Measurements from ENCODE around the gene OLIG2. TPM values are rescaled to one million over a fixed set of nuclear protein-coding genes. Genes with fewer than 3 reads are reported as not detected.

The OLIG2 gene
- polyA plus RNA-seq (2013, experiment 1 of 2; ENCODE audit: insufficient read length) = not detected
- polyA plus RNA-seq (2013, experiment 2 of 2; ENCODE audit: insufficient read length) = 0.25 TPM

DNA sequence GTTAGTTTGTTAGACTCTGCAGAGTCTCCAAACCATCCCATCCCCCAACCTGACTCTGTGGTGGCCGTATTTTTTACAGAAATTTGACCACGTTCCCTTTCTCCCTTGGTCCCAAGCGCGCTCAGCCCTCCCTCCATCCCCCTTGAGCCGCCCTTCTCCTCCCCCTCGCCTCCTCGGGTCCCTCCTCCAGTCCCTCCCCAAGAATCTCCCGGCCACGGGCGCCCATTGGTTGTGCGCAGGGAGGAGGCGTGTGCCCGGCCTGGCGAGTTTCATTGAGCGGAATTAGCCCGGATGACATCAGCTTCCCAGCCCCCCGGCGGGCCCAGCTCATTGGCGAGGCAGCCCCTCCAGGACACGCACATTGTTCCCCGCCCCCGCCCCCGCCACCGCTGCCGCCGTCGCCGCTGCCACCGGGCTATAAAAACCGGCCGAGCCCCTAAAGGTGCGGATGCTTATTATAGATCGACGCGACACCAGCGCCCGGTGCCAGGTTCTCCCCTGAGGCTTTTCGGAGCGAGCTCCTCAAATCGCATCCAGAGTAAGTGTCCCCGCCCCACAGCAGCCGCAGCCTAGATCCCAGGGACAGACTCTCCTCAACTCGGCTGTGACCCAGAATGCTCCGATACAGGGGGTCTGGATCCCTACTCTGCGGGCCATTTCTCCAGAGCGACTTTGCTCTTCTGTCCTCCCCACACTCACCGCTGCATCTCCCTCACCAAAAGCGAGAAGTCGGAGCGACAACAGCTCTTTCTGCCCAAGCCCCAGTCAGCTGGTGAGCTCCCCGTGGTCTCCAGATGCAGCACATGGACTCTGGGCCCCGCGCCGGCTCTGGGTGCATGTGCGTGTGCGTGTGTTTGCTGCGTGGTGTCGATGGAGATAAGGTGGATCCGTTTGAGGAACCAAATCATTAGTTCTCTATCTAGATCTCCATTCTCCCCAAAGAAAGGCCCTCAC lies at the start of gene OLIG2:
Gene OLIG2 (plus strand): TSS at position 447 of the 954 bp plus-strand sequence. CDS start 928 bp downstream, outside the sequence.
- peak; percentile 59 for DNase-seq

GRCh38 chr21:32976791-32977190 lies 48.9 kb upstream of the OLIG2 start:
- DNase-seq = no peak

DNA sequence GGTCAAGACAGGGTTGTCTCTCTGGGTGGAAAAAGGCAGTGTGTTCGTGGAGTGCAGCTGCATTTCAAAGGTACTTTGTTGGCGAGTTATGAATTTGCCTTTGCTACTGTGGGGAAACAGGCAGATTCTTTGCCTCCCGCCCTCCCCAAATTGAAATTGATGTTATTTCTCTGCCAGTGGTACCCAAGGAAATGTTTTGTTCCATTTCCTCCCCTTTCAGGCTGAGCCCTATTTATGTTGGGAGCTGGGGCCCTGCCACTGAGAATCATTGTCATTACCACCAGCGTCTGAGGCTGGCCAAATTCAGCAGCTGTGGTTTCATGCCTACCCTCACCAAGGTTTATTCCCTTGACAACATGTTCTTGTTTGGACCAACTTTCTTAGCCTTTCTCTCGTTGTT lies 48.5 kb upstream of the OLIG2 start:
- DNase-seq = no peak

DNA sequence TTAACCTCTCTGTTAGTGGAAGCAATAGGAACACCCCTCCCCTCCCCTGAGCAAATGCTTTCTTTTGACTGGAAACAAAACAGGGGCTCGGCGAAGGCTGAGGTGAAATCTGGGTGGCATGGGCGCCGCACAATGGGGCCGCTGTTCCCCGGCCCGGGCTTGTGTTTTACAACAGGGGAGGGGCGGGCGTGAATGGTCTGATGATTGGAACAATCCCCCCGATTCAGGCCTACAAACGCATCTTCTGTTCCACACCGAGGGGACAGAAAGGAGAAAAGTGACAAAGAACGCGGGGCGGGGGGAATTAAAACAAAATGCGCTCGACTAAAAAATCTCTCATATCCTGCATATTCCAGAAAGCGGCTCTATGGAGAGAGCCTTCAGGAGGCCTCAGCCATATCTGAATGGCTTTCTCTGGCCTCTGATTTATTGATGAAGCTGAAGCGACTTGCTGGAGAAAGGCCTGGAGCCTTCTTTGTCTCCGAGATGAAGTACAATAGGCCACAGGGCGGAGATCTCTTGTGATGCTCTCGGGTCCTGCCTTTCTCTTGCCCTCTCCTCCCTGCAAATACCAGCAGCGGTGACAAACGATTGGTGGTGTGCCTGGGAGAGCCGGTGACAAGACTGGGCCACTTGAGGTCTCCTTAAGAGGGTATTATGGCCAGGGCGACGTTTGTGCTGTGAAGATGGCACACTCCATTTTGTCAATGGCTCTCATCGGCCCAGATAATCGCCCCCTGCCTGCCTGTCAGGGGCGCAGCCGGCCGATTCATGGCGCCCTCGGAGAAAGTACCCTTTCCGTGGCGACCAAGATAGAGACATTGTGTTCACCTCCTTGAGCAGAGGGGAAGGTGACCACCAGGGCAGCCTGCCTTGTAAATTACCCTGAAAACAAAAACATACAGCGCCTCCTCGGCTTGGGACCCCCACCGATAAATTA lies 47.1 kb upstream of the OLIG2 start:
- DNase-seq = no peak

GRCh38 chr21:32979598-32980268 lies 46.0 kb upstream of the OLIG2 start:
- no peak for DNase-seq

DNA sequence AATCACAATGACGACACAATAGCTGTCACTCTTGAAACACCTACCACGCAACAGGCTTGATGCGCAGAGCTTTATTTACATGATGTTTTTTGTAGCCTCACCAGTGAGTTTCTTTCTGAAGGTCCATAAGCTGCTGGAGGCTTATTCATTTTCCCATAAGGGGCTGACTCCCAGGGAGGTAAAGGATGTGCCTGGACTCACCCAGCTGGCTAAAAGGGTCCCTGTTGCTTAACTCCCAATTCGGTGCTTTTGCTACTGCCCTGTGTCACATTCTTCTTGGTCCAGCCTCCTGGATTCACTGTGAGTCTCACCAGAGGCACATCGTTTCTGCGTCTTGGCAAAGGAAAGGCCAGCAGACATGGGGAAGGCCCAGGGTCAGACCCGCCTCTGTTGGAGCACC lies 44.6 kb upstream of the OLIG2 start:
- DNase-seq = no peak

DNA sequence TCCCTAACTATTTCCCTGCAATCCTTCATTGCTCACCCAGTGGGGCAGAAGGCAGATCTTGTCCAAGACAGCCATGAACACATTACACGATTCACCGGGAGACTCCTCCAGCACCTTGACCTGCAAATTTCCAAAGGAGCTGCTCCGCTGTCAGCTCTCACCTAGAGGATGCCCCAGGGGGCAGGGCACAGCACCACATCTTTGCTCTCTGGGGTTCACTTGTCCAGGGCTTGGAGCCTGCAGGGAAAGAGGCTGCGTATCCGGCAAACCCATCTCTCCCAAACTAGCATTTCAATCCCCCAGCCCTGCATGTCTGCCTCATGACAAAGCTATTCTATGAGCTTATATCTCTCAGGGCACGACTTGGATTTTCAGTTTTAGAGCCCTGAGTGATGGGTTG lies 35.1 kb upstream of the OLIG2 start:
- DNase-seq = no peak

GRCh38 chr21:32991361-32991760 lies 34.4 kb upstream of the OLIG2 start:
- no peak for DNase-seq

DNA sequence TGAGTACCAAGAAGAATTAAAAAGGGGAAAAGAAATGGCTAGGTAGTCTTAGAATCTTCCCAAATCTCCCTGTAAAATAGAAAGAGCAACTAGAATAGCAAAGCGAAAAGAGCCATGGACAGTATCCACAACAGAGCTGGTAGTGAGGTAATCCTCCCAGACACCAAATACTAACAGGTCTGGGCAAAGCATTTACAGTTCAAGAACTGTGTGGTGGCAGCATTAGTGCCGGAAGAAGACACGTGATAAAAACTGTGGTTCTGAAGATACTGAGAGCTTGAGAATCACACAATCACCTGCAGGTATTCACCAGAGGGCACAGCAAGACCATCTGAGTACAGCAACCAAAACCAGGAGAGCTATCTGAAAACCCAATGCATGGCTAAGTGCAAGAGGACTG lies 31.8 kb upstream of the OLIG2 start:
- DNase-seq = no peak

DNA sequence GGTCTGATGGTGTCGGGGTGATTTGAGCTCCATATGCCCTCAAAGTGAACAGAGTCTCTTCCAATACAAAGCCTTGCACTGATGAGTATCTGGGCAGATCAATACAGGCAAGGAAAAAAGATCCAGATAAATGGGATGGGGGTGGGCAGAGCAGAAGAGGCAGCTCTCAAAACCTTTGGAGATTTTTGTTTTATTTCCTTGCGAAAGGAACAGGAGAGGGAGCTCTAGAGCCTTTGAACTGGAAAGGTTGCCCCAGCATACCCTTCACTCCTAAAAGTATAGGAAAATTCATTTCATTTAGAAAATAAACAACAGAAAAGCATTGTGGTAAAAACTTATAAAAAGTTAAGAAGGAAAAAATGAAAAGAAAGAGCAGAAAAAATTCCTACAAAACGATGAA lies 31.4 kb upstream of the OLIG2 start:
- peak; percentile 11 for DNase-seq

DNA sequence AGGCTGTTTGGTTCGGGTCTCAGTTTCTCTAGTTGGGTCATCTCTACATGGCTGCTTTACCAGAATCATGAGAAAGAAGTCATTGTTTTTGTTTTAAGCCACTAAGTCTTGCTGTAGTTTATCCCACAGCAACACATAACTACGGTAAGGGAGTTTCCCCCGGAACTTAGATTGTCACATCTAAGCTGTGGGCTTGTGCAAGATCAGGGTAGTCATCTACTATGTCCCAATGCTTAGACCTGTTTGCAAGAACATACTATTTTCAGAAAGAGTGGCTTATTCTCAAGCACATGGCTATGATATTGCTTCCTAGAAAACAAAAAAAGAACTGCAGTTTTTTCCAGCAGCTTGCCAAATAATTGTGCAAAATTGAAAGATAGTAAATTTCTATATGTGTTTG lies 18.0 kb upstream of the OLIG2 start:
- no peak for DNase-seq

- no peak for DNase-seq
These were observed 17.2 kb upstream of the OLIG2 start for GRCh38 chr21:33008333-33009051.

GRCh38 chr21:33010931-33011330 lies 14.8 kb upstream of the OLIG2 start:
- DNase-seq = no peak

DNA sequence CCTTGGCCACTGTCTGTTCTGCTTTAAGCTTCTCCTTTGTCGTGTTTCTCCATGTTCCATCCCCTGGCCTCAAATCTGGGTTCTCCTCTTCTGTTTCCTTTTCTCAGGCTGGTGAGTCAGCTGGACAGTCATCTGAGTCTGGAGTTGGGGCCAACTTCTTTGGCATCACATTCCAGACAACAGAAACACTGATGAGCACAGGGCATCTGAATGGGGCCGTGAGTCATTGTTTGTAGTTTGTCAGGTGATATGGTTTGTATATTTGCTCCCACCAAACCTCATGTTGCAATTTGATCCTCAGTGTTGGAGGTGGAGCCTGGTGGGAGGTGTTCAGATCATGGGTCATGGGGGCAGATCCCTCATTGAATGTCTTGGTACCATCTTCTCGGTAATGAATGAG lies 14.3 kb upstream of the OLIG2 start:
- peak; percentile 46 for DNase-seq

DNA sequence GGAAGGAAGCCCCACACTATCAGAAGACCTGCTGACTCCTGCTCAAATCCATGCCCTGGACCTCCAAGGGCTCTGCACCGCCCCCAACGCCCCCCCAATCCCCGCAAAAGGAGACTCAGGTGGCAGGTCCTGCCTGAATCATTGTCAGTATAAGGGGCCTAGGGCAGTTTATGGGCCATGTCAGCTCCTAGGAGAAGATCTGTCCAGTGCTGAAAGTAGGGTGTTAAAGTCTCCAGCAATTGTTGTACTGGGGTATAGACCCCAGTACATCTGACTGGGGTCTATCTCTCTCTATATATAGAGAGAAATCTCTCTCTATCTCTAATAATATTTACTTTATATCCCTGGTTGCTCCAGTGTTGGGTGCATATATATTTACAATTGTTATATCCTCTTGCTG lies 12.1 kb upstream of the OLIG2 start:
- no peak for DNase-seq

GRCh38 chr21:33014331-33014730 lies 11.4 kb upstream of the OLIG2 start:
- no peak for DNase-seq

GRCh38 chr21:33015096-33015495 lies 10.6 kb upstream of the OLIG2 start:
- DNase-seq = no peak

- no peak for DNase-seq
These were observed 10.0 kb upstream of the OLIG2 start for GRCh38 chr21:33015756-33016155.

DNA sequence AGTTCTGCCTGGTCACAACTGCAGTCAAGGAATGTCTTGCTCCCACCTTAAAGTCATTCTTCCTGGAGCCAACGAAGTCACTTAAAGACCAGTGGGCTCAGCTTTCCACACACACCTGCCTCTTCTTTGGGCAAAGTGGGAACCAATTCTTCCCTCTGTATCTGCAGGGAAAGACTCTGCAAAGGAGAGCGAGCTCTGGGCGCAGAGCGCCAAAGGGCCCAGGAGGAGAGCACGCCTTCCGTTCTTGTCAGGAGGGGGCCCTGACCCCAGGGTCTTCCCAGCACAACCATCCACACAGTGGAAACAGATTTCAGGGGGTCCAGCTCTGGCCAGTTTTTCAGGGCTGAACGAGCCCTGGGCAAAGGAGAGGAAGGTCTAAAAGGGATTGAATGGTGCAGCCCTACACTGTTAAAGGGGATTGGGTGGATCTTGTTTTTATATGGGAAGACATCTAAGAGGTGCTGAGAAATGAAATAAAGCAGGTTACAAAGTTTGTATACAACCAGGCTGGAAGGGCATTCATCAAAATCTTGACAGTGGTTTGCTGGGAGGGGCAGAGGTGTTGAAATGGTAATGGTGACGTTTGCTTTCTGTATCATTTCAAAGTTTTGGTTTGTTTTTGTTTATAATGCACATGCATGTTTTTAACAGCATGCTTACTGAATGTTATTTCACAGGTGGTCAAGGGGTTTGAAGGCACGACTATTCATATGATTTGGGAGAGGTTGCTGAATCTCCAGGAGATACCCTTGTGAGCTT lies 6.8 kb upstream of the OLIG2 start:
- no peak for DNase-seq

DNA sequence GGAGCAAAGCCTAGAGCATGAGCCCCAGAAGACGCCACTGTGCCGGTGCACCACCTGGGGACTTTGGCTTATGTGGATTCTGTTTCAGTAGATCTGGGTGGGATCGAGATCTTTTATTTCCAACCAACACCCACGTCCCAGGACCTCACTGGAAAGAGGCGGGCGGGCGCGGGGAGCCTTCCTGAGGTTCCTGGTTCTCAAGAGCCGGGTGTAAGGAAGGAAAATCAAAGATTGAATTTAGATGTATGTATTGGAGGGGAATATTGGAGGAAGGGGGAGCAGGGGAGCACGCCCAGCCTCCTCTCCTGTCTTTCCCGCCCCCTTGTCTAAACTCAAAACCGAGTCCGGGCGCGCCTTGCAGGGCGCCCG lies 6.2 kb upstream of the OLIG2 start:
- no peak for DNase-seq

DNA sequence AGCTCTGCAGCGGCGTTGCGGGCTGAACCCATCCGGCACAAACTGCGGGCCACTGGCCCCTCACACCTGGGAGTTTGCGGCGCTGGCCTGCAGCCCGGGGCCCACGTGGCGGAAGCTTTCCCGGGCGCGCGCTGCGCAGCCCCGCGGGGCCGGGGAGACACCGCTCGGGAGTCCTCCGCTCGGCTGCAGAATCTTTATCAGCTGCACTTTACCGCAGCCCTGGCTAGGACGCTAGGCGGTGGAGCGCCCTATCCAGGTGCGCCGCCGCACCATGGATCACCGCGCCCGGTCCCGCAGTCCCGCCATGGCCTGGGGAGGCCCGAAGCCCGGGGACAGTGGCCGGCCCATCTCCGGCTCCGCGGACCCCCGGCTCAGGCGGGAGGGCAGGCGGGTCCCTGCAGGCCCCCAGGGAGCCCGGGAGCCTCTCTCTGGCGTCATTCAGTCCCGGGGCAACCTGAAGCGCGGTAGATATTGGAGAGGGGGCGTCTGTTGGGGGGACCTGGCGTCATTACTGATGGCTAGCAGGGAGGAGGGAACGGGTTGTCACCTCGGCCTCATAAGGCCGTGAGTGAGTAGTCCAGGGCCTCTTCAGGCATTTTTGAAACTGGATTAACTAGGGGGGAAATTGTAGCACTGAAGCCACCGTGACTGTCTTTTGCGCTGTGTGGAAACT lies 5.7 kb upstream of the OLIG2 start:
- DNase-seq = no peak
